Neuronal stem cell (in vitro differentiated cells): Measurements from ENCODE around the gene SLC17A4.

Experiments used
- DNase-seq: peaks from one replicate; pipeline ENCODE4 v3.0.0-alpha.2; 2013; ENCODE audit warnings: low spot score
- H2AFZ ChIP-seq: one replicate; pipeline ENCODE4 v1.6.1; 2013; ENCODE audit warnings: mild to moderate bottlenecking, low read length, inconsistent platforms
- H2AK5ac ChIP-seq: 2 replicates; pipeline ENCODE4 v1.6.1; 2013; ENCODE audit warnings: low read depth, mild to moderate bottlenecking, inconsistent platforms, low read length, moderate library complexity, mixed read lengths
- H2BK120ac ChIP-seq: 2 replicates; pipeline ENCODE4 v1.6.1; 2013; ENCODE audit warnings: low read depth, mild to moderate bottlenecking, inconsistent platforms, low read length, moderate library complexity, mixed read lengths
- H2BK12ac ChIP-seq: one replicate; pipeline ENCODE4 v1.6.1; 2013; ENCODE audit warnings: low read length, inconsistent platforms
- H2BK15ac ChIP-seq: 2 replicates; pipeline ENCODE4 v1.6.1; 2013; ENCODE audit warnings: mild to moderate bottlenecking, low read length, inconsistent platforms, mixed read lengths
- H2BK5ac ChIP-seq: one replicate; pipeline ENCODE4 v1.6.1; 2013; ENCODE audit warnings: inconsistent platforms, mild to moderate bottlenecking, low read length, moderate library complexity
- H3K14ac ChIP-seq: one replicate; pipeline ENCODE4 v1.6.1; 2013; ENCODE audit warnings: low read length, inconsistent platforms
- H3K18ac ChIP-seq: 2 replicates; pipeline ENCODE4 v1.6.1; 2013; ENCODE audit warnings: low read length, inconsistent platforms
- H3K23ac ChIP-seq: 2 replicates; pipeline ENCODE4 v1.6.1; 2013; ENCODE audit warnings: low read depth, mild to moderate bottlenecking, mixed read lengths, low read length, inconsistent platforms; ENCODE audit not compliant: poor library complexity
- H3K27ac ChIP-seq: replicated peaks from 3 replicates; pipeline ENCODE4 v1.5.1; 2013; ENCODE audit warnings: low read length, inconsistent platforms
- H3K27me3 ChIP-seq, 3 experiments: 2 replicates each; pipeline ENCODE4 v1.6.1; 2013; ENCODE audit warnings: low read length in 3 of 3, mild to moderate bottlenecking in 2 of 3, inconsistent platforms in 1 of 3, low read depth in 1 of 3, mixed read lengths in 1 of 3, moderate library complexity in 1 of 3; ENCODE audit not compliant: control insufficient read depth in 3 of 3, insufficient read depth in 3 of 3
- H3K36me3 ChIP-seq, 2 donors: replicated peaks in 1 of 2; 2 replicates each; pipeline ENCODE4 v1.6.1; 2013; ENCODE audit warnings: low read length in 2 of 2; ENCODE audit not compliant: control insufficient read depth in 2 of 2, insufficient read depth in 2 of 2
- H3K4ac ChIP-seq: 2 replicates; pipeline ENCODE4 v1.6.1; 2013; ENCODE audit warnings: inconsistent platforms, mild to moderate bottlenecking, low read length, moderate library complexity
- H3K4me1 ChIP-seq, 2 donors: 1 replicate in 1 of 2; 2 replicates in 1 of 2; pipeline ENCODE4 v1.6.1; 2013; ENCODE audit warnings: low read length in 2 of 2, low read depth in 1 of 2; ENCODE audit not compliant: control insufficient read depth in 2 of 2, insufficient read depth in 1 of 2
- H3K4me2 ChIP-seq: one replicate; pipeline ENCODE4 v1.6.1; 2013; ENCODE audit warnings: mild to moderate bottlenecking, low read length, inconsistent platforms; ENCODE audit not compliant: insufficient read depth, poor library complexity, severe bottlenecking
- H3K4me3 ChIP-seq, 2 donors: 2 replicates each; pipeline ENCODE4 v1.5.1; 2013; ENCODE audit warnings: low read length in 2 of 2, mild to moderate bottlenecking in 2 of 2, inconsistent platforms in 1 of 2, moderate library complexity in 1 of 2
- H3K79me1 ChIP-seq: one replicate; pipeline ENCODE4 v1.6.1; 2013; ENCODE audit warnings: low read depth, mild to moderate bottlenecking, inconsistent platforms, low read length, moderate library complexity
- H3K9ac ChIP-seq: one replicate; pipeline ENCODE4 v1.6.1; 2013; ENCODE audit warnings: mild to moderate bottlenecking, low read depth, low read length, inconsistent platforms; ENCODE audit not compliant: poor library complexity
- H3K9me3 ChIP-seq, 2 donors: replicated peaks in 1 of 2; 2 replicates each; pipeline versions ENCODE3 to v1.6.1; 2013; ENCODE audit warnings: low read length in 2 of 2, mild to moderate bottlenecking in 2 of 2, inconsistent platforms in 1 of 2, low read depth in 1 of 2, mixed read lengths in 1 of 2, moderate library complexity in 1 of 2; ENCODE audit not compliant: control insufficient read depth in 2 of 2, insufficient read depth in 1 of 2
- H4K8ac ChIP-seq: one replicate; pipeline ENCODE4 v1.6.1; 2013; ENCODE audit warnings: low read depth, mild to moderate bottlenecking, inconsistent platforms, low read length, moderate library complexity
- H4K91ac ChIP-seq: one replicate; pipeline ENCODE4 v1.6.1; 2013; ENCODE audit warnings: low read length, low read depth, mild to moderate bottlenecking, inconsistent platforms; ENCODE audit not compliant: poor library complexity
- WGBS, 2 donors: extraction: QIAGEN DNeasy Blood & Tissue Kit; methylation state at CpG; one replicate each; pipeline ENCODE4 v1.1.7; 2013; ENCODE audit warnings: missing lambda C conversion rate in 2 of 2, mixed read lengths in 1 of 2; ENCODE audit not compliant: insufficient read length in 2 of 2, insufficient replicate concordance in 1 of 2; ENCODE audit errors: extremely low coverage in 2 of 2; 5-methylcytosine and 5-hydroxymethylcytosine counted together

Gene SLC17A4

DNA sequence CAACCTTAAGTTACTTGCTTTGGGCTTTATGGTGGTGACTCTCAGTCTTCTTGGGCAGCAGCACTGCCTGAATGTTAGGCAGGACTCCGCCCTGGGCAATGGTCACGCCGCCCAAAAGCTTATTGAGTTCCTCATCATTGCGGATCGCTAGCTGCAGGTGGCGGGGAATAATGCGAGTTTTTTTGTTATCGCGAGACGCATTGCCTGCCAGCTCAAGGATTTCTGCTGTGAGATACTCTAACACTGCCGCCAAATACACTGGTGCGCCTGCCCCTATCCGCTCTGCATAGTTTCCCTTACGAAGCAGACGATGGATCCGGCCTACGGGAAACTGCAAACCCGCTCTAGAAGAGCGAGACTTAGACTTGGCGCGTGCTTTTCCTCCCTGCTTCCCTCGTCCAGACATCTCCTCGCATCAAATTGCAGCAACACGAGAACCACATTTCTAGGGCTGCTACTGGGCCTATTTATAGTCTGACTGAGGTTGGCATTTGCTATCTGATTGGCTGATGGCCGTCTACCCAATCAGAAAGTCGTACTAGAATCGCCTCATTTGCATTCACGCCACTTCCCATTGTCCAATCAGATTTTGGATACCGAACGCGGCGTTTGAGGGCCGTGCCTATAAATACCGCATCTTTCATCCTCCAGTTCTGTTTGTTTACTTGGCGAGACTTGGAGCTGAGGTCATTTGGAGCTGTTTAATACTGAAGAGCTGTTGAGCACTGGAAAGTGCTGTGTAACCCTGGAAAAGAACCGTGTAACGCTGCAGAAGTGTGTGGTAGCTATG is 28.2 kb upstream of the SLC17A4 start:
- Histone ChIP-seq H2BK120ac (no peak overlapping the region), H4K91ac (no peak overlapping the region), H3K4me1 (no peaks in the 10 kb centered on the region), H3K9ac (no peak overlapping the region), H3K23ac (no peak overlapping the region), H3K4me3 (peak overlapping the region in 1 of 2 donors; percentile 22), H3K9me3 (no peaks in the 10 kb centered on the region), H2BK12ac (no peak overlapping the region), H3K36me3 (no peaks in the 10 kb centered on the region), H2AFZ (no peak overlapping the region), H3K18ac (no peak overlapping the region), H3K14ac (no peak overlapping the region), H4K8ac (no peak overlapping the region), H3K4ac (no peak overlapping the region), H3K4me2 (no peak overlapping the region), H3K27me3 (no peaks in the 10 kb centered on the region), H2BK15ac (no peak overlapping the region), H2BK5ac (no peak overlapping the region), H3K27ac (no peak overlapping the region), H2AK5ac (no peak overlapping the region), H3K79me1 (no peaks in the 10 kb centered on the region)
- WGBS, 2 donors = no CpG with 5 or more reads among the region's 37 CpGs
- DNase-seq = no peak

DNA sequence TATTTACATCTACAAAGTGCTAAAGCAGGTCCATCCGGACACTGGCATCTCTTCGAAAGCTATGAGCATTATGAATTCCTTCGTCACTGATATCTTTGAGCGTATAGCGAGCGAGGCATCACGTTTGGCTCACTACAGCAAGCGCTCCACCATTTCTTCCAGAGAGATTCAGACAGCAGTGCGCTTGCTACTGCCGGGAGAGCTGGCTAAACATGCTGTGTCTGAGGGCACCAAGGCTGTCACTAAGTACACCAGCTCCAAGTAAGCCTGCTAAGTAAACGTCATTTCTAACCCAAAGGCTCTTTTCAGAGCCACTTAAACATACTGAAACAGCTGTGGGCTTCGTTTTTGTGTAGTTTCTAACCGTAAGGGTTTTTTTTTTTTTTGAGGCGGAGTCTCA is 27.5 kb upstream of the SLC17A4 start:
- H3K9ac ChIP-seq = no peak overlapping the region
- H2BK12ac ChIP-seq = no peak overlapping the region
- no peak overlapping the region for H2BK15ac ChIP-seq
- H3K4ac ChIP-seq = no peak overlapping the region
- no peaks in the 10 kb centered on the region for H3K27me3 ChIP-seq
- DNase-seq = no peak
- no peak overlapping the region for H3K4me3 ChIP-seq
- H4K91ac ChIP-seq = no peak overlapping the region
- H2BK5ac ChIP-seq = no peak overlapping the region
- no peak overlapping the region for H4K8ac ChIP-seq
- no CpG with 5 or more reads among the region's 14 CpGs for whole genome bisulfite sequencing, 2 donors
- H3K18ac ChIP-seq = no peak overlapping the region
- H3K36me3 ChIP-seq = no peaks in the 10 kb centered on the region
- no peaks in the 10 kb centered on the region for H3K79me1 ChIP-seq
- H2AK5ac ChIP-seq = no peak overlapping the region
- H2BK120ac ChIP-seq = no peak overlapping the region
- H2AFZ ChIP-seq = no peak overlapping the region
- H3K23ac ChIP-seq = no peak overlapping the region
- H3K14ac ChIP-seq = no peak overlapping the region
- no peaks in the 10 kb centered on the region for H3K4me1 ChIP-seq
- no peak overlapping the region for H3K27ac ChIP-seq
- no peaks in the 10 kb centered on the region for H3K9me3 ChIP-seq
- no peak overlapping the region for H3K4me2 ChIP-seq

DNA sequence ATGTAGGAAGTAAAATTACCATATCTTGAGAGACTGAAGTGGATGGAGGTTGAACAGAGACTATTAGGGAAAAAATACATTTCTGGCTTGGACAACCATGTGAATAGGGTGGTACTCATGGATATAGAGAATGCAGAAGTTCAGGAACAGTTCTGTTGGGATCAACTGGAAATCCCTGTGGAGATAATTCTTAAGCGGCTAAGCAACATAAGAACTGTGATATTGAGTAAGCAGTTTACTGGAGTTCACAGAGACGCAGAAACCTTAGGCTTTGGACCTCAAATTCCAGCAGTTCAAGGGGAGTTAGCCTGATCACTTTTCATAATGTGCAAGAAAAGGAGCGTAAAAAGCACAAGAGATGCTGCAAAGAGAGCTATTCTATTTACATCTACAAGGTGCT is 23.6 kb upstream of the SLC17A4 start:
- no peak overlapping the region for H2AFZ ChIP-seq
- no peak overlapping the region for H4K8ac ChIP-seq
- H2BK120ac ChIP-seq = no peak overlapping the region
- no CpG with 5 or more reads among the region's 3 CpGs for WGBS, 2 donors
- H3K79me1 ChIP-seq = no peaks in the 10 kb centered on the region
- no peak overlapping the region for H3K14ac ChIP-seq
- H4K91ac ChIP-seq = no peak overlapping the region
- no peak overlapping the region for H3K4me2 ChIP-seq
- no peak overlapping the region for H2AK5ac ChIP-seq
- H2BK15ac ChIP-seq = no peak overlapping the region
- H3K27ac ChIP-seq = no peak overlapping the region
- H2BK5ac ChIP-seq = no peak overlapping the region
- H3K9ac ChIP-seq = no peak overlapping the region
- no peak overlapping the region for H3K23ac ChIP-seq
- H3K18ac ChIP-seq = no peak overlapping the region
- H3K9me3 ChIP-seq = no peaks in the 10 kb centered on the region
- H2BK12ac ChIP-seq = no peak overlapping the region
- H3K36me3 ChIP-seq = no peaks in the 10 kb centered on the region
- H3K4me3 ChIP-seq = no peak overlapping the region
- no peak for DNase-seq
- H3K4me1 ChIP-seq = no peaks in the 10 kb centered on the region
- no peaks in the 10 kb centered on the region for H3K27me3 ChIP-seq
- H3K4ac ChIP-seq = no peak overlapping the region

DNA sequence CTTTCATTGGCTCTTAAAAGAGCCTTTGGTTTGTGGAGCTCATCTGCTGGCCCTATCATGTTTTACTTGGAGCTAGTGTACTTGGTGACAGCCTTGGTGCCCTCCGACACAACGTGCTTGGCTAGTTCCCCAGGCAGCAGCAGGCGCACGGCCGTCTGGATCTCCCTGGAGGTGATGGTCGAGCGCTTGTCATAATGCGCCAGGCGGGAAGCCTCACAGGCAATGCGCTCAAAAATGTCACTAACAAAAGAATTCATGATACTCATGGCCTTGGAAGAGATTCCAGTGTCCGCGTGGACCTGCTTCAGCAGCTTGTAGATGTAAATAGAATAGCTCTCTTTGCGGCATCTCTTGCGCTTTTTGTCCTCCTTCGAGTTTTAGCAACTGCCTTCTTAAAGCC is 22.8 kb upstream of the SLC17A4 start:
- H2AFZ ChIP-seq = no peak overlapping the region
- H3K4me2 ChIP-seq = no peak overlapping the region
- H3K14ac ChIP-seq = no peak overlapping the region
- H3K4ac ChIP-seq = no peak overlapping the region
- no peak overlapping the region for H2BK5ac ChIP-seq
- no peaks in the 10 kb centered on the region for H3K36me3 ChIP-seq
- no peak overlapping the region for H2AK5ac ChIP-seq
- H3K79me1 ChIP-seq = no peaks in the 10 kb centered on the region
- DNase-seq = no peak
- no peak overlapping the region for H4K8ac ChIP-seq
- H3K9ac ChIP-seq = no peak overlapping the region
- no peak overlapping the region for H2BK12ac ChIP-seq
- no peak overlapping the region for H2BK15ac ChIP-seq
- no peak overlapping the region for H3K18ac ChIP-seq
- no peak overlapping the region for H3K27ac ChIP-seq
- H3K27me3 ChIP-seq = no peaks in the 10 kb centered on the region
- H3K23ac ChIP-seq = no peak overlapping the region
- no peaks in the 10 kb centered on the region for H3K9me3 ChIP-seq
- no peak overlapping the region for H4K91ac ChIP-seq
- no peak overlapping the region for H3K4me3 ChIP-seq
- H3K4me1 ChIP-seq = no peaks in the 10 kb centered on the region
- no peak overlapping the region for H2BK120ac ChIP-seq
- WGBS, 2 donors = no CpG with 5 or more reads among the region's 15 CpGs
